Measurements from ENCODE around the gene FLG2. TPM values are rescaled to one million over a fixed set of nuclear protein-coding genes. Genes with fewer than 3 reads are reported as not detected.

Gene FLG2
- not detected in 2 replicates for total RNA-seq

DNA sequence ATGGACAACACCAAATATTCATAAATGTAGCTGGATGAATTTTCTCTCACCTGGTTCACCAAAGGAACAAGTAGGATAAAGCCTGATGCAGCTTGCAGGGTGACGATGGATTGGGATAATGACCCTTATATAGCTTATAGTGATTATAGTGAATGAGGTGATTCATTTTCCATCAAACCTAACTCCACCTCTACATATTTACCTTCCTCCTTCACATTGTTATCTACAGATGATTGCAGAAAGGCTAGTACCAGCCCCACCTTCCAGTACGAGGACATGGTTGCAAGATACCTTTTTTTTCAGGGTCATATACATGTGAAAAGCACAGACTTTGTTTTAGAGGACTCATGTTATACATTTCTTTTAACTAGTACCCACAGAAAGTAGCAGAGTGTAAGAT, at the start of gene FLG2:
FLG2 (minus strand) TSS at position 101 of the 400 bp plus-strand sequence. CDS start 1,122 bp downstream, outside the sequence.
- peaks cover 8% of the 10 kb centered on the region for H3K9me3 Mint-ChIP-seq
- H3K4me1 Mint-ChIP-seq = no peaks in the 10 kb centered on the region
- intact Hi-C loops (cut with micrococcal nuclease) = no loop called here
- no peak within 1 kb of the TSS for H3K4me3 Mint-ChIP-seq
- H3K27ac Mint-ChIP-seq = no peak within 1 kb of the TSS
- DNase-seq = no peak
- no peaks in the 10 kb centered on the region for H3K36me3 Mint-ChIP-seq (ENCODE audit: low read depth)
- H3K27me3 Mint-ChIP-seq = no peaks in the 10 kb centered on the region

DNA sequence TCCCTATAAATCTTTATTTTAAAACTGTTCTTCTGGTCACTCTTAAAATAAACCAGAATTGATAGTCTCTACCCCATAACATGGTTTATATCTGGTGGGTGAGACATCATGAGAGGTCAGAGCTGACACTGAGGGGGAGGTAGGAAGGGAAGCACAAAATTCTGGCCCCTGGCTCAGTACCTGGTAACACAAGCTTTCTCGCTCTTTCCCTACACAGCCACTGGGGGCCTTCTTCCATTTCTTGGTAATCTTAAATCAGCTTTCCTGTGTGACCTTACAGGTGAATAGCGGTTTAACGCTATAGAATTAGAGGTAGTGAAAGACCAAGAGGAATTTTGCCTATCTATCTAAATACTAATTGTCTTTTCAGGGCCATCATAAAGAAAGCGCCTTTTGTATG, 48.9 kb upstream of the FLG2 start:
- H3K27me3 Mint-ChIP-seq = peaks cover 16% of the 10 kb centered on the region
- intact Hi-C loops (cut with micrococcal nuclease) = no loop called here
- no peak for DNase-seq
- no peaks in the 10 kb centered on the region for H3K36me3 Mint-ChIP-seq (ENCODE audit: low read depth)
- H3K4me3 Mint-ChIP-seq = no peak overlapping the region
- no peak overlapping the region for H3K27ac Mint-ChIP-seq
- H3K4me1 Mint-ChIP-seq = no peaks in the 10 kb centered on the region
- H3K9me3 Mint-ChIP-seq = no peaks in the 10 kb centered on the region

DNA sequence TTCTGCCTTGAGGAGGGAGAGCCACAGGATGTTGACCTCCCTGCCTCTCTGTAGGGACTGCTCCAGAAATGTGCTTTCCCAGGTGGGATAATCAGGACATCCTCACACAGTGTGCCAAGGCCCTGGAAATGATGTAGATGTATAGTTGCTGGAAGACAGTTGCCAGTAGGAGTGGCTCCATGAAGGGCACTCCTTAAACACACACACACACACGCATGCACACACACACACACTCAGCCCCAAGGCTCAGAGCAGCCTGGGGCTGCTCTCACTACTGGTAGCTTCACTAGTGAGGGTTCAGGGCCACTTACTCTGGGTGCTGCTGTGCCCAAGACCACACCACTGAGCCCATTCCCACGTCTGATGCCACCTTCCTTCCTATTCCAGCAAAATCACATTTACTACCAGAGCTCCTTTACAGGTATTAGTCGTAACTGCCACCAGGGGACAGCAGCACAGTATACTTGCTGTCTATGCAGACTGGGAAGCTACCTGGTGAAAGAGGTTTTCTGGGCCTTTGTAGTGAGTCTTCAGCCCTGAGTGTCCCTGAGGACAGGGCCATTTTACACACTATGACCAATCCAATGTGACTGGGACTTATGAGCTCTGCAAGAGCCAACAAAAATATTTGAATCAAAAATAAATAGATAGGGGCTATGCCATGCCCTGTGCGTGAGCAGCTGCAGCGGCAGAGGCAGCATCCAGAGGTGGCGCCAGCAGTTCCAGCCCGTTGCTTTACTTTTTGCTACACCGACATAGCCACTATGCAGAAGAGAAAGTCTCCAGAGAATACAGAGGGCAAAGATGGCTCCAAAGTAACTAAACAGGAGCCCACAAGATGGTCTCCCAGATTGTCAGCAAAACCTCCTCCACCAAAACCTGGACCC, 39.2 kb upstream of the FLG2 start:
- H3K4me3 Mint-ChIP-seq = no peak overlapping the region
- H3K27me3 Mint-ChIP-seq = peaks cover 16% of the 10 kb centered on the region
- H3K4me1 Mint-ChIP-seq = no peaks in the 10 kb centered on the region
- H3K9me3 Mint-ChIP-seq = no peaks in the 10 kb centered on the region
- H3K27ac Mint-ChIP-seq = no peak overlapping the region
- H3K36me3 Mint-ChIP-seq (ENCODE audit: low read depth) = no peaks in the 10 kb centered on the region
- intact Hi-C loops (cut with micrococcal nuclease) = loop anchor here (2.0 kb wide), 1 partner anchor 60 kb away; no protein-coding TSS in a partner anchor
- DNase-seq = peak; percentile 62

DNA sequence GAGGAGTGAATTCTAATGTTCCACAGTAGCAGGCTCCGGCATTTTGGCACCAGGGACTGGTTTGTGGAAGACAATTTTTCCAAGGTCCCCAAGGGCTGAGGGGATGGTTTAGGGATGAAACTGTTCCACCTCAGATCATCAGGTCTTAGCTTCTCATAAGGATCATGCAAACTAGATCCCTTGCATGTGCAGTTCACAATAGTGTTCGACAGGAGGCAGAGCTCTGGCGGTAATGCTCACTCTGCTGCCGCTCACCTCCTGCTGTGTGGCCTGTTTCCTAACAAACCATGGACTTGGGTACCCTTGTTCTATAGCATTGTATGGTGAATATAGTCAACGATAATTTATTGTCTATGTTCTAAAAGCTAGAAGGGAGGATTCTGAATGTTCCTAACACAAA, 37.7 kb upstream of the FLG2 start:
- Mint-ChIP-seq H3K36me3 (ENCODE audit: low read depth) (no peaks in the 10 kb centered on the region), H3K27me3 (peaks cover 18% of the 10 kb centered on the region), H3K9me3 (no peaks in the 10 kb centered on the region), H3K27ac (no peak overlapping the region), H3K4me3 (no peak overlapping the region), H3K4me1 (no peaks in the 10 kb centered on the region)
- no peak for DNase-seq
- intact Hi-C loops (cut with micrococcal nuclease) = no loop called here

DNA sequence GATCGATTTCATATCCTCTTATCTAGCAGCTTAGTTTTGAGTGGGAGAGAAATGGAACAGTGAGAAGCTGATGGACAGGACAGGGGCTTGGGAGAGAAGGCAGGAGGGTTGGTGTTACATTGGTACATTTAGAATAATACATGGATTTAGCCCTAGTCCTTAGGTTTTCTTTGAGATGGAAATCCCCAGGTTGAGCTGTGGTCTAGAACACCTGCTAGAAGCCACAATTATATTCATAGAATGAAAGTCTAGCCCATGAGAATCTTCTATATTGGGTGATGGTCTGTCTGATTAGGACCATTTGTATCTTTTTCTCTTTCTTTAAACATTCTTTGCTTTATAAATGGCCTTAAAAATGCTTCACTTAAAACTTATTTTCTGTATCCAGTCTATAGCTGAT, 34.3 kb upstream of the FLG2 start:
- intact Hi-C loops (cut with micrococcal nuclease) = no loop called here
- Mint-ChIP-seq H3K27ac (no peak overlapping the region), H3K36me3 (ENCODE audit: low read depth) (no peaks in the 10 kb centered on the region), H3K27me3 (peaks cover 27% of the 10 kb centered on the region), H3K4me3 (no peak overlapping the region), H3K9me3 (no peaks in the 10 kb centered on the region), H3K4me1 (no peaks in the 10 kb centered on the region)
- no peak for DNase-seq

DNA sequence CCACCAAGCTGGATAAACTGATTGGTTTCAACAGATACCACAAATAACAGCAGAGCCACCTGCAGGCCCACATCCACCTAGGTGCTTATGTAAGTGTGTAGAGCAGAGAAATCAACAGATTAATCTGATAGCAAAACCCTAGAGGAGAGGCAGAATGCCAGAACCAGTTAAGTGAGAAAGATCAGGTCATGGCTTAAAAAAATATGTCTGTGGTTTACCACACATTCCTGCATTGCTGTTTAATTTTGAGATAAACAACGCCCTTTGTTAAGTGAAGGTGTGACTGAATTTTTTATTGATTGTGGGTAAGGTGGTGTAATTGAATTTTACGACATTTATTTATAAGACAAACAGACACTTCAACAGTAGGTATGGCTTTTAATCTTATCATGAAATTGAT, 33.1 kb upstream of the FLG2 start:
- Mint-ChIP-seq H3K9me3 (no peaks in the 10 kb centered on the region), H3K4me3 (no peak overlapping the region), H3K4me1 (no peaks in the 10 kb centered on the region), H3K27ac (no peak overlapping the region), H3K27me3 (peaks cover 31% of the 10 kb centered on the region), H3K36me3 (ENCODE audit: low read depth) (no peaks in the 10 kb centered on the region)
- intact Hi-C loops (cut with micrococcal nuclease) = no loop called here
- no peak for DNase-seq

DNA sequence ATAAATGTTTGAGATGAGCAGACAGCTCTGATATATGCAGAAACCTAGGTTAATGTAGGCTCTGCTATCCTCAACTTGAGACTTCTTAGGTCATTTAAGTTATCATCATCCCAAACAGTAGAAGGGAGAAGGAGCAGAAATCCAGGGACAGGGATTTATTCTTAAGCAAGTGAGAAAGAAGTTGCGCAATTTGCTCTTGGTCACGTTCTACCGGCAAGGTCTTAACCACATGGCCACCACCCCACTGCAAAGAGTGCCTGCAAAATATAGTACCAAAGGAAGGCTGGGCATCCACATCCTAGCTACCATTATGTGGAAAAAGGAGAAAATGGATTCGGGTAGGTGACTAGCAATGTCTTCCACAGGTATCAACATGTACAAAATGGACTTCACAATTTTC, 29.1 kb upstream of the FLG2 start:
- intact Hi-C loops (cut with micrococcal nuclease) = no loop called here
- H3K4me3 Mint-ChIP-seq = no peak overlapping the region
- H3K27ac Mint-ChIP-seq = no peak overlapping the region
- DNase-seq = no peak
- H3K4me1 Mint-ChIP-seq = no peaks in the 10 kb centered on the region
- peaks cover 19% of the 10 kb centered on the region for H3K27me3 Mint-ChIP-seq
- H3K36me3 Mint-ChIP-seq (ENCODE audit: low read depth) = no peaks in the 10 kb centered on the region
- H3K9me3 Mint-ChIP-seq = no peaks in the 10 kb centered on the region

DNA sequence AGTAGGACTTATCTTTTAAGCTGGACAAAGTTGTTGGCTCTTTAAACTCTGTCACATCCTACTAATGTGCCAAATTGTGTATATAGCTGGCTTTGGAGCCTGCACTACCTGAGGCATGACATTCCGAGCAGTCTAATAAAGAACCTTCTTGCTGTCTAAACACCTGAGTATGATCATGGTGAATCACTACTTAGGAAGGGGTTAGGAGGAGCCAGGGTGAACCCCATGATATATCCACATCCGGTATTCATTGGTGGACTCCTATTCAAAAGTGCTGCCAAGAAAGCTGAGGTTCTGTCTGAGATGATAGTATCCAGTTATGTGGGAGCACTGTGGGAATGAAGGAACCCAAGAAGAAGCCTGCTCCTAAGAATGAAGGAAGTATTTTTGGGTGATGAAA, 27.1 kb upstream of the FLG2 start:
- intact Hi-C loops (cut with micrococcal nuclease) = no loop called here
- Mint-ChIP-seq H3K4me3 (no peak overlapping the region), H3K27me3 (peaks cover 15% of the 10 kb centered on the region), H3K4me1 (no peaks in the 10 kb centered on the region), H3K27ac (no peak overlapping the region), H3K36me3 (ENCODE audit: low read depth) (no peaks in the 10 kb centered on the region), H3K9me3 (no peaks in the 10 kb centered on the region)
- DNase-seq = no peak

DNA sequence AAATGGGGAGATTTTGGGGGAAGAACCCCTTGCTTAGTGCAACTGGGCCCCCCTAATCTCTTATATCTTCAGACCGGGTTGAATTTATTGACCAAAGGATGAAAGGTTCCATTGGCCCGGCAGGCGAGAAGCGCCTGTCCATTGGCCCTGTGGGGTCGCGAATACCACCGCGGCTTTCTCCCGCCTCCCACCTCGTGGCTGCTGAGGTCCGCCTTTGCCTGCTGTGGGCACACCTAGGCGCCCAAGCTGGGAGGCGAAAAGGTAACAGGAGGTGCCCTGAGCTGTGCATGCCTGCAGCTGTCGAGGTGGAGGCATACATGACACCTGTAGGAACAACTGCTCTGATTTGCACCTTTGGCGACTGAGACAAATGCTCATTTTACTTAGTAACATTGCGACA, 21.1 kb upstream of the FLG2 start:
- no peaks in the 10 kb centered on the region for H3K36me3 Mint-ChIP-seq (ENCODE audit: low read depth)
- intact Hi-C loops (cut with micrococcal nuclease) = no loop called here
- H3K4me1 Mint-ChIP-seq = no peaks in the 10 kb centered on the region
- H3K27ac Mint-ChIP-seq = no peak overlapping the region
- DNase-seq = no peak
- H3K9me3 Mint-ChIP-seq = no peaks in the 10 kb centered on the region
- H3K4me3 Mint-ChIP-seq = no peak overlapping the region
- peaks cover 11% of the 10 kb centered on the region for H3K27me3 Mint-ChIP-seq

DNA sequence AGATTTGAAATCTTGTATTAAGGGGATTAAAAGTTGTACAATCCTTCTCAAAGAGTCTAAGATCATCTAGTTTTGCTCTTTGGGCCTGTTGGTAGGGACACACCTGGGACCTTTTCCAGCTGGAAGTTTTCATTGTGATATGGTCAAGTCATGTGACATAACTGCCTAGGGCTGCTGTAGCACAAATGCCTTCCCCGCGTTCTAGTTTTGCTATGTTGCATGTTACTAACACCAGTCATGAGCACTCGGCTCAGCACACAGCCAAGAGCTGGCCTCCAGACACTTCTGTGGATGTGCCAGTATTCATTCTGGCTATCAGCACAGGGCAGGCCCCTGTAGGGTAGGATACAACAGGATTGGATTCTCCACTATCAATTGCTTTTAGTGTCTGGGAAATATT, 14.6 kb upstream of the FLG2 start:
- H3K27me3 Mint-ChIP-seq = peaks cover 11% of the 10 kb centered on the region
- intact Hi-C loops (cut with micrococcal nuclease) = no loop called here
- H3K4me1 Mint-ChIP-seq = no peaks in the 10 kb centered on the region
- no peaks in the 10 kb centered on the region for H3K36me3 Mint-ChIP-seq (ENCODE audit: low read depth)
- H3K4me3 Mint-ChIP-seq = no peak overlapping the region
- H3K9me3 Mint-ChIP-seq = peaks cover 2% of the 10 kb centered on the region
- no peak overlapping the region for H3K27ac Mint-ChIP-seq
- DNase-seq = no peak

DNA sequence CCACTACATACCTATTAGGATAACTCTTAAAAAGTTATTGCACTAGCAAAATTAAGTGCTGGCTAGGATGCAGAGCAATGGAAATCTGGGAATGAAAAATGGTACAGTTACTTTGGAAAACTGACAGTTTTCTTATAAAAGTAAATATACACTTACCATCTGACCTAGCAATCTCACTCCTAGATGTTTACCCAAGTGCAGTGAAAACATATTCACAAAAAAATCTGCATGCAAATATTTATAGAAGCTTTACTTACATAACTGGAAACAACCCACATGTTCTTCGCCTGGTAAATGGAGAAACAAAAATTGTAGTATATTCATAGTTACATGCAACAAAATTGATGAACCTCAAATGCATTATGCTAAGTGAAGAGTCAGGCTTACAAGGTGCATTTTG, 12.9 kb upstream of the FLG2 start:
- H3K27me3 Mint-ChIP-seq = peaks cover 11% of the 10 kb centered on the region
- intact Hi-C loops (cut with micrococcal nuclease) = no loop called here
- H3K27ac Mint-ChIP-seq = no peak overlapping the region
- no peak for DNase-seq
- H3K4me3 Mint-ChIP-seq = no peak overlapping the region
- H3K9me3 Mint-ChIP-seq = peaks cover 5% of the 10 kb centered on the region
- no peaks in the 10 kb centered on the region for H3K4me1 Mint-ChIP-seq
- H3K36me3 Mint-ChIP-seq (ENCODE audit: low read depth) = no peaks in the 10 kb centered on the region

DNA sequence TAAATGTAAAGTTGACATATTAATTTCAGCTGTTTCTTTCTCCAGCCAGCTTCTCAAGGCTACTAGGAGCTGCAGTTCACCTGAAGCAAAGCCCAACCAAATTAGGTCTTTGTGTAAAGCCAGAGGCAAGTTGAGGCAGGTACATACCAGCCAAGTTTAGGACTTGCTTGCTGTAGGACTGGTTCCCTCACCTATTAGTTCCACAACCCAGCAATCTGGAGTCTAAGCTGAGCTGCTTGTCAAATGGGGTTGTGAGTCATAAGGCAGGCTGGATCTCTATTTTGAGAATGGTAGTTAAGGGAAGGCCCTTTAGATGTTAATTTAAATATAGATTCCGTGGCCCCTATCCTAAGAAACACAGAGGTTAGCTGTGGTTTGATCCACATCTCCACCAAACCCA, 7.6 kb upstream of the FLG2 start:
- Mint-ChIP-seq H3K4me1 (no peaks in the 10 kb centered on the region), H3K27ac (no peak overlapping the region), H3K9me3 (peaks cover 5% of the 10 kb centered on the region), H3K4me3 (no peak overlapping the region), H3K27me3 (peaks cover 9% of the 10 kb centered on the region), H3K36me3 (ENCODE audit: low read depth) (no peaks in the 10 kb centered on the region)
- no peak for DNase-seq
- intact Hi-C loops (cut with micrococcal nuclease) = no loop called here

DNA sequence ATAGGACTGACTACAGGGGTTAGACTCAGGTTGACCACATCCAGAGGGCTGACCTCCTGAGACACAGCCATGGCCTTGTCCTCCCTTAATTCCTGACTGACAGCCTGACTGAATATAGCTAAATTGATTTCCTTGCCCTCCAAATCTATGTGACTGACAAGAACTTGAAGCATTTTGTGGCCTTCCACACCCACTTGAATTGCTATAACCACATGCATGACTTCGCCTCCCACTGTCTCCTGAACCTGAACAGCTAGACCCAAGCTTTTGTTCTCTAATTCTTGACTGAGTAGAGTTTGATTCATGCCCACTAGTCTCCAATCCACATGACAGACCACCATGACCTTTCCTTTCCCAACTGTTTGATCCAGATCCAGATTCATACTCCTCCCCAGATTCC, 3.1 kb downstream of the FLG2 start:
- H3K27me3 Mint-ChIP-seq = no peaks in the 10 kb centered on the region
- H3K4me3 Mint-ChIP-seq = no peak overlapping the region
- intact Hi-C loops (cut with micrococcal nuclease) = no loop called here
- no peaks in the 10 kb centered on the region for H3K4me1 Mint-ChIP-seq
- no peak for DNase-seq
- no peaks in the 10 kb centered on the region for H3K36me3 Mint-ChIP-seq (ENCODE audit: low read depth)
- H3K9me3 Mint-ChIP-seq = peaks cover 8% of the 10 kb centered on the region
- H3K27ac Mint-ChIP-seq = no peak overlapping the region

DNA sequence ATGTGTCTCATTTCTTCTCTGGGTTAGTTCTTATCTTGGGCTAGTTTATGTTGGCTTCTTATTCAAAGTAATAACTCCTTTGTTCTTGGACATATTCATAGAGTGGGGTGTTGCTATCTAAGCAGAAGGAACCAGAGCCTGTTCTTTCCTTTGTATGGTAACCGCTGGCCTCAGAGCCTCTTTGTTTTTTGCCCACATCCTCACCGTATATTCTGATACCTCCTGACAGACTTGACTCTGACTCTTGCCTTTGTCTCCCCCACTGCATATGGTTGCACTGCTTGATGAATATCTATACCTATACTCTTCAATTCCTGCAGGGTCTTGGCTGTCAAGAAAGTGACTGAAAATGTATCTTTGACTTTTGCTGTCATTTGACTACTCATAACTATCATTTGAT, 10.2 kb downstream of the FLG2 start:
- DNase-seq = no peak
- intact Hi-C loops (cut with micrococcal nuclease) = loop anchor here (5.0 kb wide), 1 partner anchor 297 kb away; no protein-coding TSS in a partner anchor

DNA sequence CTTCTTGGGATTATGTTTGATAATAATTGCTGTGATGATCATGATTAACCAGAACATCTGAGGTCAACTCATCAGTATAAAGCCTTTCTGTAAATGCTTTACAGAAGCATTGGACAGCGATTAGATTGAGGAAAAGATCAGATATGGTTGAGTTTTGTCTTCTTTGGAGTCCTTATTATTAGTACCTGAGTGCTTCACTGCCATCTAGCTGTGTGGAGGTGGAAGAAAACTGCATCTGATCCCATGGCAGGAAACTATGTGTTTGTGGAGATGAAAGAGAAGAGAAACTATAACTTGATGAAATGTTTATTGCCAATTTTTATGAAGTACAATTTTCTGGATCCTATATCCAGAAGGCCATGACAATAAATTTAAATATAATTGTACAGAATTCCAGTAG, 11.4 kb downstream of the FLG2 start:
- Mint-ChIP-seq H3K36me3 (ENCODE audit: low read depth) (no peaks in the 10 kb centered on the region), H3K27me3 (peaks cover 26% of the 10 kb centered on the region), H3K4me1 (no peaks in the 10 kb centered on the region), H3K4me3 (no peak overlapping the region), H3K27ac (no peak overlapping the region), H3K9me3 (no peaks in the 10 kb centered on the region)
- no peak for DNase-seq
- intact Hi-C loops (cut with micrococcal nuclease) = loop anchor here (5.0 kb wide), 1 partner anchor 296 kb away; no protein-coding TSS in a partner anchor

More for the DNA sequence above, 10.2 kb downstream of the FLG2 start:
- Mint-ChIP-seq H3K27me3 (peaks cover 18% of the 10 kb centered on the region), H3K27ac (no peak overlapping the region), H3K9me3 (no peaks in the 10 kb centered on the region), H3K4me1 (no peaks in the 10 kb centered on the region), H3K36me3 (ENCODE audit: low read depth) (no peaks in the 10 kb centered on the region), H3K4me3 (no peak overlapping the region)

All from activated CD4-positive, alpha-beta T cell treated with anti-CD3 and anti-CD28 coated beads, Interleukin-2, amount 10 ng/mL, durations not matched to agents 24 days and 14 days (primary cell).